ENCODE measurements around the gene MCM6.

GRCh38 chr2:135870571-135870970 lies 5.7 kb downstream of the MCM6 start:
- TF ChIP-seq CTCF (IDR thresholded peaks at IDR 0.05 in 8 of 11, conservative IDR thresholded peaks at IDR 0.05 in 3 of 11) (no peak), POLR2AphosphoS5 (IDR thresholded peaks at IDR 0.05) (no peak), POLR2A (IDR thresholded peaks at IDR 0.05) (no peak)
